Activated CD8-positive, alpha-beta memory T cell treated with anti-CD3 and anti-CD28 coated beads for 24 hours (primary cell): ENCODE results near the gene CASP9.
"Not testable (repeated sequence)": the region's sequence is repeated elsewhere in the genome, so short reads cannot be mapped to it uniquely, and the experiment has no call there.

Experiments
- DNase-seq: peaks from one replicate; pipeline ENCODE4 v3.0.0-alpha.2; 2020

Gene CASP9

DNA sequence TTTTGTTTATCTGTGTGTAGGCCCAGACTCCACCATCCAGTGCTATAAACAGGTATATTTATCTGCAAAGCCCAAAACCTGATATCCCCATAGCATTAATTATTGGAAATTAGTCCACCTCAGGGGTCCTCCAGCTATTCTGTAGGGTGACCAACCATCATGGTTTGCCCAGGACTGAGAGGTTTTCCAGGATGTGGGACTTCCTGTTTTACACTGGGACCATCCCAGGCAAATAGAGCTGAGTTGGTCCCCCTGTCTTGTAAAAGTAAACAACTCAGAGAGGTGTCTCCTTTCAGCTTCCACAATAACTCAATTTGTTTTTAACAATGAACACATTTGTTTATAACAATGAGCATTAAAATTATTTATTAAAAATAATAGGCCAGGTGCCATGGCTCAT is 55.9 kb downstream of the CASP9 start:
- DNase-seq = no peak

DNA sequence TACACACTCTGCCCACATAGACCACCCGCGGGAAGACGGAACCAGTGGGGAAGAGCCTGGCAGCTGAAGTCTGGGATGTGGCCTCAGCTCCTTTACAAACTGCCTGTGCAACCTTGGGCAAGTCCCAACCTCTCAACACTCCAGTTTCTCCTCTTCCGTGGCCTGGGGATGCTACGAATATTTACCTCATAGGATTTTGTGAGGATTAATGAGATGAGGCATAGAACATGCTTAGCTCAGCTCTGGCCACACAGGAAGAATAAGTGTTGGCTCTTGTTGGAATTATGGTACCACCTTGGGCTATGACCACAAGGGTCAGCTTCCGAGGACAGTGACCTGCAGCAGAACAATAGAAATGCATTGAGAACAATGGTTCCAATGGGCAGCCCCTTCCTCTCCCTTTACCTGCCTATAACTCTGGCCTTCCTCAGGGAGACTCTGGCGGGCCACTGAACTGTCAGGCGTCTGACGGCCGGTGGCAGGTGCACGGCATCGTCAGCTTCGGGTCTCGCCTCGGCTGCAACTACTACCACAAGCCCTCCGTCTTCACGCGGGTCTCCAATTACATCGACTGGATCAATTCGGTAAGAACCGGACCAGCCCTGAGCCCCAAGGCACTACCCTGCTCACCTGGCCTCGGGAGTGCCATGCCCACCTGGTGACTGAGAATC is 56.9 kb downstream of the CASP9 start:
- DNase-seq = not testable (repeated sequence)

DNA sequence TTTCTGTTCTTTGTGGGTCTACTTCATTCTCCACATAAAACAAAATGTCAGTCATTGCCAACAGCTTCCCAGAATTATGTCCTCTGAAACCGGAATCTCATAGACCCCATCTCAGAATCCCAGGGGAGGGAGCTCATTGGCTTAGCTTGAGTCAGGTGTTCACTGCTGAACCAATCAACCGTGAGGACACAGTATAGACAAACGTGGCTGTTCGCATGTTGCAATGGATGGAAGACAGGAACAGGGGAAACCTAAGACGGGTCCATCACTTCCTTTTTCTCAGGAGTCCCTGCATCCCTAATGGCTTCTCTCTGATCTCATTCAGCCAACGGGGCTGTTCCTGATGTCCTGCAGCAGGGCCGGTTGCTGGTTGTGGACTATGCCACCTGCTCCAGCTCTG is 58.3 kb downstream of the CASP9 start:
- DNase-seq = no peak

DNA sequence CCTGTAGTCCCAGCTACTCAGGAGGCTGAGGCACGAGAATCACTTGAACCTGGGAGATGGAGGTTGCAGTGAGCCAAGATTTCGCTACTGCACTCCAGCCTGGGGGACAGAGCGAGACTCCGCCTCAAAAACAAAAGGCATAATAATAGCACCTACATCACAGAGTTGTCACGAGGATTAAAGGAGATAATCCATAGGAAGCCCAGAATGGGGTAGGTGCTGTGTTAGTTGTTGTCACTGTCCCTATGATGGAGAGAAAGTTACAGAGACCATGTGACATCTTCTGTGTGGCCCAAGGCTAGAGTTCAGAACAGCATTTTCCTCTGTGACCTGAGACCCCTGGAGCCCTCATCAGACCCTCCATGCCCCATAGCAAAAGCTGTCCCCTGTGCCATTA is 60.1 kb downstream of the CASP9 start:
- DNase-seq = not testable (repeated sequence)

DNA sequence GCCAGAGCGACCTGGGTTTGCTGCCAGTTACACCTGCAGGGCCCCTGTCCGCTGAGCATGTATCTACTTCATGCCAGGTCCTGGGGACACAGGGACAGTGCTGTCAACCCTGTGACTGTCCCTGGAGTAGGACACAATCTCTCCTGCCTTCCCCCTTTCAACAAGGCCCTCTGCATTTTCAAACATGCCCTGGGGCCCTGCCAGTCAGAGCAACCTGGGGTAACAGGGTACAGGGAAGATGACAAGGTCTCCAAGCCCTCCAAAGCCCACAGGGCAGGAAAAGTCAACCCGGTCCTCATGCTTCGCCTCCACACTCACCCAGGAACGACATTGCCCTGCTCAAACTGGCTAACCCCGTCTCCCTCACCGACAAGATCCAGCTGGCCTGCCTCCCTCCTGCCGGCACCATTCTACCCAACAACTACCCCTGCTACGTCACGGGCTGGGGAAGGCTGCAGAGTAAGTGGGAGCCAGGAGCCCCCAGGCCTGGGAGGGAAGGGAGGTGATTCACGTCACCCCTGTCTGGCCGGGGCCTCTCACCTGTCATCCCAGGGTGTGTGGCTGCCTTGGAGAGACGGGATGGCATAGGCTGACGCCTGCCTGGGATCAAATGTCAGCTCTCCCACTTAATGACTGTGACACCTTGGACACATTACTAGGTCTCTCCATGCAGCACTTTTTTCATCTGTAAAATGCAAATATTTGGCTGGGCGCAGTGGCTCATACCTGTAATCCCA is 60.8 kb downstream of the CASP9 start:
- DNase-seq = not testable (repeated sequence)

DNA sequence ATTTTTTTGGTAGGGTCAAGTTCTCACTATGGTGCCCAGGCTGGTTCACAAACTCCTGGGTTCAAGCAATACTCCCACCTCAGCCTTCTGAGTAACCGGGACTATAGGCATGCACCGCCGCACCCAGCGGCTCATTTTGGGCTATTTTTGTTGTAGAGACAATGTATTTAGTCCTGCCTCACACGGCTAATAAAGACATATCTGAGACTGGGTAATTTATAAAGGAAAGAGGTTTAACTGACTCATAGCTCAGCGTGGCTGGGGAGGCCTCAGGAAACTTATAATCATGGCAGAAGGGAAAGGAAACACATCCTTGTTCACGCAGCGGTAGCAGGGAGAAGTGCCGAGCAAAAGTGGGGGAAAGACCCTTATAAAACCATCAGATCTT is 63.3 kb downstream of the CASP9 start:
- no peak for DNase-seq

DNA sequence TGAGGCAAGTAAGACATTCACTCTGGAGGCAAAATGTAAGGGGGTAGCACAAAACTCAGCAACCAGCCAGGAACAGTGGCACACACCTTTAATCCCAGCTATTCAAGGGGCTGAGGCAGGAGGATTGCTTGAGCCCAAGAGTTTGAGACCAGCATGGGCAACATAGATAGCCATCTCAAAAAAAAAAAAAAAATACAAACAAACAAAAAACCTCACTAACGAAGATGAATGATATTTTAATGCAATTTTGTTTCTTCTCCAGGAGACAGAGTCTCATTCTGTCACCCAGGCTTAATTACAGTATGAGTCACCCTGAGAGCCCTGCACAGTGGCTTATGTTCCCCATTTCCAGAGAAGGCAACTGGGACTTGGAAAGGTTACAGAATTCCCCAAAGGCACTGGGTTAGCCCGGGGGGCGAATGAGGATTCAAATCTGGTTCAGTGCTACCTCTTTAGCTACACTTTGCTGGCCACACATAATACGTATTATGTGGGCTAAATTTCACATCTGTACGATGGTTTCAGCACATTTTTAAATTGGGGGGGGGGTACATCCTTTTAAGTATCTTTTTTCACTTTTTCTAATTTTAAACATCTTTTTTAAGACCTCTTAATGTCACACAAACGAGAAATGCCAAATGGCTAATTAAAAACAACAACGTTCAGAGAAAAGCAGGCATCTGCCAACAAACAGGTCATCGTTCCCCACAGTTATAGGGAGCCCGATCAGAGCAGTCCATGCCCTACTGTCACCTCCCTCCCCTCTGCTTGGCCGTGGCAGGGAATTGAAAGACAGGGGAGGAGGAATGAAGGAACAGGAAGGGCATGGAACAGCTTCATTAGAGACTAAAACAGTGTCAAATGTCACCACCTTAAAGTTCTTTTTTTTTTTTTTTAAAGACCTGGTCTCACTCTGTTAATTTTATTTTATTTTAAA is 64.0 kb downstream of the CASP9 start:
- no peak for DNase-seq

DNA sequence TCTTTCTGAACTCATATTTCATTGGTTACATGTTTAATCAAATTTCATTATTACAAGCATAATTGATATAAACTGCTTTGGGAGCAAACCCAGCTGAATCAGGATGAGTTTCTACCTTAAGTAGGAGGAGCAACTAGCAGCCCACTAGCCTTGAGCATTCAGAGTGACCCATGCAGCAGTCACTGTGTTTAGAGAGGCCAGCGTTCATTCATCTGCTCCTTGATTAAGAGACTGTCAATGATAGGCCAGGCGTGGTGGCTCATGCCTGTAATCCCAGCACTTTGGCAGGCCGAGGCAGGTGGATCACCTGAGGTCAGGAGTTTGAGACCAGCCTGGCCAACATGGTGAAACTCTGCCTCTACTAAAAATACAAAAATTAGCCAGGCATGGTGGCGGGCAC is 65.6 kb downstream of the CASP9 start:
- not testable (repeated sequence) for DNase-seq

DNA sequence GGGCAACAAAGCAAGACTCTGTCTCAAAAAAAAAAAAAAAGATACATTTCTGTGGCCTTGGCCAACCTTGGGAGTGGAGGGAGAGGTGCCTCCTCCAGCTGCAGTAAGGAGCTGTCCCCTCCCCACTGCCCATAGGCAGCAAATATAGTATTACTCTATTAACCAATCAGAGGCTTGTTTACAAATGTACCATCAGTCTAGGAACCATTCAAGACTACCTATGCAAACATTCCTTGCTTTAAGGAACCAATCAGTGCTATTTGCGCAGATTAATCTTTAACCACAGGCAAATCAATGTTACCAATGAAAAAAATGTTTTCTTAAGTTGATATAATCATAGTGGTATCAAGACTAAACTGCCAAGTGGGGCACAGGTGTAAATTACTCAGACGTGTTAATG is 66.4 kb downstream of the CASP9 start:
- DNase-seq = no peak

DNA sequence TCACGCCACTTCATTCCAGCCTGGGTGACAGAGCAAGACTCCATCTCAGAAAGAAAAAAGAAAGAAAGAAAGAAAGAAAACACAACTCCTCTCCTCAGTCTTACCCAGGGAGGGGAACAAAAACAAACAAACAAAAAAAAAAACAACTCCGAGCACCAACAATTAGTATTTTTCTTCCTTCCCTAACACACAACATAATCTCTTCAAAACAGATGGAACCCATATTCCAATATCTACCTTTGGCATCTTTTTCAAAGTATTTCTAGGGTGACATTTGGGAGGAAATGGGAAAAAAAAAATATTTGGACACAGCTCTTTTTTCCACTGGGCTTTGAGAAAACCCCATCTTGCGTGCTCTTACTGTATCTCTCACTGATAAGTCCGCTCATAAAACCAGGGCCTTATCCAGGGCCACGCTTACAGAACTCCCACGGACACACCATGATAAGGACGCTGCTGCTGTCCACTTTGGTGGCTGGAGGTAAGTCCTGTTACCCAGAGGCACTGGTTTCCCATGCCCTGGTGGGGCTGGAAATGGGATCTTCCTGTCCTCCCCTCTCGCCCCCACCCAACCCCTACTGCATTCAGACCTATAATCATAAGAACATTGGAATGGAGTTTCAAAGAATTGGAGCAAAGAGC is 67.6 kb downstream of the CASP9 start, which contains the start of gene CELA2A:
CELA2A (plus strand) TSS at position 420 of the 642 bp plus-strand sequence; CDS start at position 442, 22 bp downstream.
- DNase-seq = no peak

DNA sequence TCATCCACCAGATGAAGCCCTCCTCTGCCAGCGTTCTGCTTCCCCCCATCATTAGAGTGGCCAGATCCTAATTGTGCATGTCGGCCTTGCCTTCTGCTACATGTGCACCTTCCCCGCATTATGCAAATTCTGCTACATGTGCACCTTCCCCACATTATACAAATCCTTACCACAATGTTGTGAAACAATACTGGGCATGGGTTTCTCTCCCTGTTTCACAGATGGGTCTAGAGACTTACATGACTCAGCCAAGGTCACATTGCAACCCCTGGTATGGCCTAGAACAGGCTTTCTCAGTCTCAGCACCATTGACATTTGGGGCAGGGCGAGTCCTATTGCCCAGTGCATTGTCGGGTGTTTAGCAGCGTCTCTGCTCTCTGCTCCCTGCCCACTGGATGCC is 68.5 kb downstream of the CASP9 start:
- no peak for DNase-seq

DNA sequence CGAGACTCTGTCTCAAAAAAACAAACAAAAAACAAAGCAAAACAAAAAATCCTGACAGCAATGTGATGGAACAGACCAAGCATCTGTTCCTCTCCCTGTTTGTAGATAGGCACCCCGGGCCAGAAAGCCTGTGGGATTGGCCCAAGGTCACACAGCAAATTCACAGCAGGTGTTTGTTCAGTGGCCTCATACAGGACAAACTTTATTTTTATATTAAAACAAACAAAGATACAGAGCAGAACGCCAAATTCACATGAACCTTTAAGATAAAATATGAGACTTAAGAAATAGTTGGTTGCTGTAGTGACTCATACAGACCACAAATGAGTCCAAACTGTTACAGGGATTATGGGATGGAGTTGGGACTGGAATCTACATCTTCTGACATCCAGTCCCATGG is 69.8 kb downstream of the CASP9 start:
- no peak for DNase-seq

DNA sequence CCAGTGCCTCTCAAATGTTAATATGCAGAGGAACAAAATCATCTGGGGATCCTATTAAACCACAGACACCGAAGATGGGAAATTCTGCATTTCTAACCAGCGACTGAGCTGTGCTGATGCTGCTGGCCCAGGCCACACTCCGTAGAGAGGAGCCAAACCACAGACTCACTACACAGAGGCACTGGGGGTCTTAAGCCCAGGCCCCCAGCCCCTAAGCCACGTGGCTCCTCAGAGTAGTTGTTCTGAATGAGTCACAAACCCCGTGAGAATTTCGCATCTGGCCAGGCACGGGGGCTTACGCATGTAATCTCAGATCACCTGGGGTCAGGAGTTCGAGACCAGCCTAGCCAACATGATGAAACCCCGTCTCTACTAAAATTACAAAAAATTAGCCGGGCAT is 70.3 kb downstream of the CASP9 start:
- DNase-seq = no peak

DNA sequence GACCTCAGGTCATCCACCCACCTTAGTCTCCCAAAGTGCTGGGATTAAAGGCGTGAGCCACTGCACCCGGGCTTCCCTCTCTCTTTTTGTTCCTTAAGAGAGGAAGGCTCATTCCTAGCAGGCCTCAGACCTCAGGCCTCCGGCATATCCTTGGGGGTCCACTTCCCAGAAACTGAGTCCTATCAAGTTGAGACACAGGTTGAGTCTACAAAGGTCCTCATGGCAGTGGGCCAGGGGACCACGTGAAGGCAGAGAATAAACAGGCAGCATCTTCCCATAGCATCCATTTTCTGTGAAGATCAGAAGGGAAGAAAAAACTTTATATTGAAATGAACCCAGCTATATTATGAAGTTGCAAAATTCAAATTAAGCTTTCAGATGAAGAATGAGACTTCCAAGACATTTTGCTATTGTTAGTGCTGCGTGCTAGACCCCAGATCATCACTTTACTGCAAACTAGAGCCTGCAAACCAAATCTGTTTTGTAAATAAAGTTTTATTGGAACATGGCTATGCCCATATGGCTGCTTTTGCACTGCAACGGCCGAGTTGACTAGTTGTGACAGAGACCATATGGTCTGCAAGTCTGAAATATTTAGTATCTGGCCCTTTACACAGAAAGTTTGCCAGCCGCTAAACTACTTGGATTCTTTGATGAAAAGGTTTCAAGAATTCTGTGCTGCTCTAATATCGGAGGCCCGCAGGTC is 71.0 kb downstream of the CASP9 start:
- no peak for DNase-seq

DNA sequence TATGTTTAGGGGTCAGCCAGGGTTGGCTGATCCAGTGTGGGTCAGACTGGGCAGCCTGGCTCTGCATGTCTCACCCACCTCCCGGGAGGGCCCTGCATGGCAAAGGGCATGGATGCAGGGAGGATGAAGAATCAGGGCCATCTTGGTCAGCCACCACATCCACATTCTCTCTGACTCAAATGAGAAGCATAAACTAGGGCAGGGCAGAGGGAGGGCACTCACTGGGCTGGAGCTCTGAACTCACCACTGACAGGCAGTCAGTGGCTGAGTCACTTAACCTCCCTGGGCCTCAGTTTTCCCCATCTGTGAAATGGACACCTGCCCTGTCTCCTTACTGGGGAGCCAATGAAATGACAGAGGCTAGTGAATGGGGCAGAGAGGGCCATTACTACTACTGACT is 71.8 kb downstream of the CASP9 start:
- no peak for DNase-seq

DNA sequence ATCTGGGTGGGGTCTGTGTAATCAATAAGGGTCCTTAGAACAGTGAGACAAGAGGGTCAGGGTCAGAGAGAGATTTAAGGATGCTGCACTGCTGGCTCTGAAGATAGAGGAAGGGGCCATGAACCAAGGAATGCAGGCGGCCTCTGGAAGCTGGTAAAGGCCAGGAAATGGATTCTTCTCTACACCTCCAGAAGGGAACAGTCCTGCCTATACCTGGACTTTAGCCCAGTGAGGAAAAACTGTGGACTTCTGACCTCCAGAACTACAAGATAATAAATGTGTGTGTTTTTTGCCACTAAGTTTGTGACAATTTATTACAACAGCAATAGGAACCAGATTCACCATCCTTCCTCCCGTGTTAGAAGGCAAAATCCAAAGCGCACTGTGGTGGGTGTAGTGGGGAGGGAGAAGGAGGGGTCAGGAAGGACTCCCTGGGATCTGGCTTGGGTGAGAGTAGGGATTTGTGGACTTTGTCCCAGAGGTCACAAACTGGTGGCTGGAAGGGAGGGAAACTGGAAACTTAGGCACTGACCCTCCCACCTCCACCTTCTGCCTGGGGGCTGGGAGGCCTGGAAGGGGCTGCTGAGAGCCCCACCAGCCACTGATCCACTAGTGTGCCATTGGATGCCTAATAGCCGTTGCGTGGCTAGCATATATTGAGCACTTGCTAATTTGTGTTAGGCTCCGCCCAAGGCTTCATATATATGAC is 72.8 kb downstream of the CASP9 start:
- no peak for DNase-seq

DNA sequence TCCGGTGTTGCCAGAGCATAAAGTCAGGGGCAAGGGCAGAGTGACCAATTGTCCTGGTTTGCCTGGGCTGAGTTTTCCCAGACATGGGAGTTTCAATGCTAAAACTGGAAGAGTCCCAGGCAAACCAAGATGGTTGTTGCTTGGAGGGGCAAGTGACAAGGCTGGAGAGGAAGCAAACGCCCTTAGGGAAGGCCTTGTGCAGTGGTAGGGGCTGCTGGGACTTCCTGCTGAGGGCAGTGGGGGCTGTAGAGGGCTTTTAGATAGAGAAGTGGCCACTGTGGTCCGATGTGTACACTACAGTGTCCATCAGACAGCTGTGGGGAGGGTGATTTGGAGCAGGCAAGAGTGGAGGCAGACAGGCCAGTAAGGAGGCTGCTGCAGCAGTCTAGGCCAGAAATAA is 74.4 kb downstream of the CASP9 start:
- no peak for DNase-seq

DNA sequence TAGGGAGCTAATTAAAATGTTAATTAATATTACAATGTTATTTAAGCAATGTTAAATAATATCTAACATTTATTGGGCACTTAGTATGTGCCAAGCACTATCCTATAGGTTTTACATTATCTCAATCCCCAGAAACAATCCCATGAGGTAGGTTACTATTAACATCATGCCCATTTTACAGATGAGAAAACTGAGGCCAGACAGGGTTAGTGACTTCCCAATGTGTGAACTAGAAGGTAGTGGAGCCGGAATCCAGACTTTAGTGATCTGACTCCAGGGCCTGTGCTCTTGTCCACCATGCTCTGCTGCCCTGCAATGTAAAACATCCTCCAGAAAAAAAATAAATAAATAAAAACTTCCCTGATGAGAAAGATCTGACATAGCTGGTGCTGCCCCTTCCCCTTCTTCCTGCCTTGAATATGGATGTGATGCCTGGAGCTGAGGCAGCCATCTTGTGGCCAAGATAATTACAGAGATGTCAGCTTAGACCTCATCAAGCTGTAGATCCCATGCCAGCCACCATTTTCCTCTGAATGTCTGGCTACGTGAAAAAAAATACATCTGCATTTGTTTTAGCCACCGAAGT is 75.0 kb downstream of the CASP9 start:
- DNase-seq = no peak

DNA sequence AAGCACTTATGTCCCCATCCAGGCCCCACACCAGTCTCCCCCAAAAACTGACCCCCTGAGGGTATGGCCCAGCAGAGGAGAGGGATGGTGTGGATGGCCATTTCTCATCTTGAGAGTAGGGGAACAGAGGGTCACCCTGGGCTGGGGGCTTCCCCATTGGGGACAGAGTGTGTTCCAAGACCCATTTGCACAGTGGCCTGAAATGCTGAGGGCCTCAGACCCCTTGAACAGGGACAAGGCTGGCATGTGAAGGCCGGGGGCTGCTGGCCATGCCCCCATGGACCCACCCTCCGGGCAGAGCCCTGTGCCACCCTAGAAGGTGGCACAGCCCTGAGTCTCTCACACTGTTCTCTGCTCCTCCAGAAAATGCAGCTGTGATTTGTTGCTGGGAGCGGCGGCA is 77.8 kb downstream of the CASP9 start:
- DNase-seq = no peak

DNA sequence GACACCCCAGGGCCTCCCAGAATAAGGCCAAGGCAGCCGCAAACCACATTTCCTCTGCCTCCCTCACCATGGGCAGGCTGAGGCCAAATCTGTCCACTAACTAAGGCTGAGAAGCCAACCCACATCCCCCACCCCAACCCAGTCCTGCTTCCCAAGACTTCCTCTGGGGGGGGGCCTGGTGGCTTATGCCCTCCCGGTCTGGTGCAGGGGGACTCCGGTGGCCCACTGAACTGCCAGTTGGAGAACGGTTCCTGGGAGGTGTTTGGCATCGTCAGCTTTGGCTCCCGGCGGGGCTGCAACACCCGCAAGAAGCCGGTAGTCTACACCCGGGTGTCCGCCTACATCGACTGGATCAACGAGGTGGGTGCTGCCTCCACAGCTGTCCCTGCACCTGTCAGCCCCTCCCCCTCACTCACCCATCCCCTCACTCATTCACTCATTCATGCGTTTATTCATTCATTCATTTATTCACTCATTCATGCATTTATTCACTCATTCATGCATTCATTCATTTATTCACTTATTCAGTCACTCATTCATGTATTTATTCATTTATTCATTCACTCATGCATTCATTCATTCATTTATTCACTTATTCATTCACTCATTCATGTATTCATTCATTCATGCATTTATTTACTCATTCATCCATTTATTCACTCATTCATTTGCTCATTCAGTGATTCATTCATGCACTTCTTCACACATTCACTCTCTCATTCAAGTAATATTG is 78.5 kb downstream of the CASP9 start:
- no peak for DNase-seq
